HEK293 (cell line): ENCODE data around the gene ANKS6.

Source experiments
- CTCF ChIA-PET: fragments of 350-600 bp; formaldehyde crosslinking; extraction: SDS; loops from one replicate; lab custom pipeline; 2021; ENCODE audit warnings: antibody characterized with exemption; lab: Yijun Ruan, JAX
- POLR2A ChIA-PET: fragments of 300-600 bp; formaldehyde crosslinking; extraction: SDS; loops from one replicate; lab custom pipeline; 2020; ENCODE audit warnings: antibody characterized with exemption, inconsistent platforms; lab: Yijun Ruan, JAX
- H3K27ac ChIP-seq: fragments of 200-500 bp; sonication (Bioruptor generic); 2 replicates; pipeline ENCODE4 v1.5.1; 2014; ENCODE audit warnings: low read depth, low read length, control low read depth, inconsistent platforms; ENCODE audit errors: extremely low read depth
- H3K36me3 ChIP-seq, 2 experiments: fragments of 200-500 bp in 1 of 2; sonication (Bioruptor generic) in 1 of 2; 1 replicate in 1 of 2; 2 replicates in 1 of 2; pipeline ENCODE4 v1.5.1; 2014 to 2017; ENCODE audit warnings: inconsistent platforms in 2 of 2, low read length in 2 of 2; ENCODE audit not compliant: control insufficient read depth in 2 of 2, insufficient read depth in 1 of 2
- H3K4me1 ChIP-seq: fragments of 200-500 bp; sonication (Bioruptor generic); 2 replicates; pipeline ENCODE4 v1.5.1; 2014; ENCODE audit warnings: mild to moderate bottlenecking, low read length, inconsistent platforms; ENCODE audit not compliant: control insufficient read depth, insufficient read depth
- H3K4me3 ChIP-seq: 2 replicates; pipeline ENCODE4 v1.5.1; 2011; ENCODE audit warnings: low read depth, mild to moderate bottlenecking, control low read depth, low read length, moderate library complexity
- H3K9me3 ChIP-seq: fragments of 200-500 bp; sonication (Bioruptor generic); 2 replicates; pipeline ENCODE4 v1.5.1; 2014; ENCODE audit warnings: low read depth, low read length, inconsistent platforms; ENCODE audit not compliant: control insufficient read depth, insufficient read depth
- PBX3 ChIP-seq: sonication (generic); formaldehyde crosslinking; IDR thresholded peaks from 2 replicates; pipeline ENCODE4 v1.8.1; 2022; ENCODE audit warnings: mild to moderate bottlenecking, moderate library complexity, missing genetic modification reagents
- PRDM2 ChIP-seq: fragments of 450-650 bp; formaldehyde crosslinking; IDR thresholded peaks from 2 replicates; pipeline ENCODE4 v1.5.1; 2016; ENCODE audit warnings: missing biosample characterization, missing genetic modification characterization, borderline replicate concordance
- RBAK ChIP-seq: fragments of 450-650 bp; formaldehyde crosslinking; IDR thresholded peaks from 2 replicates; pipeline ENCODE4 v1.5.1; 2016; ENCODE audit warnings: missing biosample characterization, missing genetic modification characterization
- SP7 ChIP-seq: fragments of 450-650 bp; formaldehyde crosslinking; IDR thresholded peaks from 2 replicates; pipeline ENCODE4 v1.5.1; 2016; ENCODE audit warnings: missing biosample characterization, missing genetic modification characterization
- TCF7L2 ChIP-seq: IDR thresholded peaks from 2 replicates; pipeline ENCODE4 v1.6.1; 2011; ENCODE audit warnings: low read depth, mild to moderate bottlenecking, inconsistent platforms, low read length, moderate library complexity, borderline replicate concordance
- ZBTB49 ChIP-seq: fragments of 450-650 bp; formaldehyde crosslinking; IDR thresholded peaks from 2 replicates; pipeline ENCODE4 v1.5.1; 2016; ENCODE audit warnings: missing biosample characterization, missing genetic modification characterization, low read depth
- ZNF112 ChIP-seq: fragments of 450-650 bp; formaldehyde crosslinking; IDR thresholded peaks from 2 replicates; pipeline ENCODE4 v1.5.0; 2017; ENCODE audit warnings: missing biosample characterization, missing genetic modification characterization
- ZNF16 ChIP-seq: fragments of 450-650 bp; formaldehyde crosslinking; IDR thresholded peaks from 2 replicates; pipeline ENCODE4 v1.5.1; 2016; ENCODE audit warnings: low read depth, missing biosample characterization, missing genetic modification characterization
- ZNF19 ChIP-seq: fragments of 450-650 bp; formaldehyde crosslinking; IDR thresholded peaks from 2 replicates; pipeline ENCODE4; 2016; ENCODE audit warnings: missing biosample characterization, missing genetic modification characterization, low read depth
- ZNF239 ChIP-seq: fragments of 450-650 bp; formaldehyde crosslinking; IDR thresholded peaks from 2 replicates; pipeline ENCODE4 v1.5.1; 2016; ENCODE audit warnings: missing biosample characterization, missing genetic modification characterization
- ZNF324 ChIP-seq: fragments of 450-650 bp; formaldehyde crosslinking; IDR thresholded peaks from 2 replicates; pipeline ENCODE4 v1.5.1; 2016; ENCODE audit warnings: missing biosample characterization, missing genetic modification characterization
- ZNF423 ChIP-seq: fragments of 450-650 bp; formaldehyde crosslinking; IDR thresholded peaks from 2 replicates; pipeline ENCODE4 v1.5.1; 2016; ENCODE audit warnings: missing biosample characterization, missing genetic modification characterization
- ZNF449 ChIP-seq: fragments of 450-650 bp; formaldehyde crosslinking; IDR thresholded peaks from 2 replicates; pipeline ENCODE4 v1.5.1; 2017; ENCODE audit warnings: missing biosample characterization, mild to moderate bottlenecking, missing genetic modification characterization, moderate library complexity
- ZNF580 ChIP-seq: fragments of 450-650 bp; formaldehyde crosslinking; IDR thresholded peaks from 2 replicates; pipeline ENCODE4 v1.5.1; 2016; ENCODE audit warnings: missing biosample characterization, missing genetic modification characterization
- ZNF600 ChIP-seq: fragments of 450-650 bp; formaldehyde crosslinking; IDR thresholded peaks from 2 replicates; pipeline ENCODE4 v1.5.1; 2016; ENCODE audit warnings: missing biosample characterization, missing genetic modification characterization
- ZNF624 ChIP-seq: fragments of 450-650 bp; formaldehyde crosslinking; IDR thresholded peaks from 2 replicates; pipeline ENCODE4 v1.5.1; 2017; ENCODE audit warnings: missing biosample characterization, missing genetic modification characterization
- TF ChIP-seq, protein P1 (sequence below): fragments of 450-650 bp; formaldehyde crosslinking; optimal IDR thresholded peaks from 2 replicates; pipeline ENCODE3; 2016; ENCODE audit warnings: missing biosample characterization, mild to moderate bottlenecking, missing genetic modification characterization

ANKS6 gene

DNA sequence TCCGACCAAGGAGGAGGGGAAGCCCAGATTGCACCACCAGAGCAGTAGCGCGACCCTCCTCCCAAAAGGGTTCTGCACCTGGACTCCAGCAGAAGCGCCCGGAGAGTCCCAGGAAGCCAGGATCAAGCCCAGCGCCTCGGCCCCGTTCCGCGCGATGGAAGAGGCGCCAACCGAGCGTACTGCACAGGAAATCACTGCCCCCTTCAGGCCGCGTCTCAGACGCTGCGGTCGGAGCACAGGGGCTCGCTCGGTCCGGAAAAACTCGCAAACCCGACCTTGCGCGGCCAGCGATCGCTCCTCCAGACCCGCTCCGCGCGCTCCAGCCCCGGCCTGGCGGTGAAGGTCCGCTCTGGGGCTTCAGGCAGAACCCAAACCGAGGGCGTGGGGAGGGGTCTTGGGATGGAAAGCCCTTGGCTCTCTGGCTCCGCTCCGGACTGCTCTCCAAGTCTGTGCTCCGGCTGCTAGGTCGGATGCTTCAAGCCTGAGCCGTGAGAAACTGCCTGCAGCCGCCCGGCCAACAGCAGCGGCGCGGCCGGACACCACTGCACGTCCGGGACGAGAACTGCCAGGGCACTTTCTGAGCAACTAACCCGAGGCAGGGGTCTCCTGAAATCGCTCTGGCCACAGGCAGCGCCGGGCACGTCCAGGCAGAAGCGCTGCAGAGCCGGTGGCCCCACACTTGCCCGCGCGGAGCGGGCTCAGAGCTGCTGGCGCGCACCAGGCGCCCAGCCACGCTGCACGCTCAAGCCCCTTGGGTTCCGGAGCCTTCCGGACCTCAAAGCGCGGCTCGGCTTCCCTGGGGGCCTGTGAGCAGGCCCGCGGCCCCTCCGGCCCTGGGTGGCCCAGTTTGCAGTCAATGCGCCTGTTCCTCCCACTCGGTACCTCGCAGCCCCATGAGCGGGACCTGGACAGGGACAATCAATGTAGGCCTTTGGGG lies 88.9 kb downstream of the ANKS6 start (continued):
- TF ChIP-seq ZNF449 (tag by site-specific recombination), result 0 out of 2 replicates have a peak, but pooled peaks have one; percentile 27
- peak; percentile 90 for TF ChIP-seq ZNF600 (tag by site-specific recombination)
- TF ChIP-seq PBX3 (CRISPR knock-in tag), result peak; percentile 75; the same call in 1 of the 2 replicates
- TF ChIP-seq ZNF239 (tag by site-specific recombination), result no peak
- TF ChIP-seq TCF7L2, result no peak
- TF ChIP-seq ZNF19, result no peak
- no peak for TF ChIP-seq PRDM2 (tag by site-specific recombination)
- TF ChIP-seq, all 188 proteins: peak for 20

DNA sequence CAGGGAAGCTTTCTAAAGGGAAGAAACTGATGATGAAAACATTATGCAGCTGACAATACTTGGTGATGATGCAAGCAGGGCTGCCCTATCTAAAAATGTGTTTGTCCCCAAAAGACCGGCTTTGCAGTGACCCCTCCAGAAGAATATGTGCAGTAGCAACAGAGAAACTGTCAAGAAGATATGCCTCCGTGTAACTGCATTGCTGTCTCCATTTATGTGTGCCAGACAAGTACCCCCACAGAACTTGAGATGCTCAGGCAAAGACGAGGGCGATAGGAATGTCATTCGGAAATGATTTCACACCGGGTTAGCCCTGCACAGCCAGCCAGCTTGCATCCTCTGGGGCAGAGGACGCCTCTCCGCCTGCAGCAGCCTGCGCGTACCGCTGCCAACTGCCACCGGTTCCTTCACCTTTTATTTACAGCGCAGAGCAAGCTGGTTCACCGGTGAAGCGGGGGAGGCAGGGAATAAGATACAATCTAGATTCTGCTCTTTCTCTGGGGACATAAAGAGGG lies 89.6 kb downstream of the ANKS6 start:
- H3K27ac ChIP-seq, result no peak overlapping the region
- peak overlapping the region; percentile 15 for H3K4me3 ChIP-seq
- POLR2A ChIA-PET, result no interaction called here
- no peak for TF ChIP-seq ZNF624 (tag by site-specific recombination)
- no peak for TF ChIP-seq RBAK (tag by site-specific recombination)
- TF ChIP-seq, all 188 proteins: peak for 0
- CTCF ChIA-PET, result interaction anchor here (0.7 to 1.8 kb wide), 7 partner anchors 9 to 578 kb away, joined by 3 to 6 read pairs (median 3); no protein-coding TSS in a partner anchor
- Histone ChIP-seq H3K4me1 (no peaks in the 10 kb centered on the region), H3K36me3 (no peaks in the 10 kb centered on the region), H3K9me3 (no peaks in the 10 kb centered on the region)

- Histone ChIP-seq H3K27ac (no peak overlapping the region), H3K36me3 (no peaks in the 10 kb centered on the region), H3K4me1 (no peaks in the 10 kb centered on the region), H3K9me3 (no peaks in the 10 kb centered on the region), H3K4me3 (no peak overlapping the region)
- CTCF ChIA-PET, result interaction anchor here (0.6 to 1.1 kb wide), 3 partner anchors 17 to 1222 kb away, joined by 3 read pairs; no protein-coding TSS in a partner anchor
- POLR2A ChIA-PET, result no interaction called here
- TF ChIP-seq ZNF16 (tag by site-specific recombination), result no peak
- no peak for TF ChIP-seq ZNF324
- no peak for TF ChIP-seq SP7 (tag by site-specific recombination)
- TF ChIP-seq RBAK (tag by site-specific recombination), result no peak
- TF ChIP-seq, protein P1, sequence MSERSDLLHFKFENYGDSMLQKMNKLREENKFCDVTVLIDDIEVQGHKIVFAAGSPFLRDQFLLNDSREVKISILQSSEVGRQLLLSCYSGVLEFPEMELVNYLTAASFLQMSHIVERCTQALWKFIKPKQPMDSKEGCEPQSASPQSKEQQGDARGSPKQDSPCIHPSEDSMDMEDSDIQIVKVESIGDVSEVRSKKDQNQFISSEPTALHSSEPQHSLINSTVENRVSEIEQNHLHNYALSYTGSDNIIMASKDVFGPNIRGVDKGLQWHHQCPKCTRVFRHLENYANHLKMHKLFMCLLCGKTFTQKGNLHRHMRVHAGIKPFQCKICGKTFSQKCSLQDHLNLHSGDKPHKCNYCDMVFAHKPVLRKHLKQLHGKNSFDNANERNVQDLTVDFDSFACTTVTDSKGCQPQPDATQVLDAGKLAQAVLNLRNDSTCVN, result no peak
- TF ChIP-seq ZNF423 (tag by site-specific recombination), result no peak
- no peak for TF ChIP-seq ZBTB49 (tag by site-specific recombination)
- TF ChIP-seq ZNF112 (tag by site-specific recombination), result no peak
- no peak for TF ChIP-seq TCF7L2
- no peak for TF ChIP-seq ZNF580
Observed at GRCh38 chr9:98702835-98703380, 93.4 kb downstream of the ANKS6 start.
